OCI-LY7 (cell line): ENCODE results near the gene EXPH5.

Experiments
- EZH2phosphoT487 ChIP-seq: fragments of 200-600 bp; sonication (generic); IDR thresholded peaks from 2 replicates; pipeline ENCODE4 v1.6.1; 2018; ENCODE audit warnings: low read depth, borderline replicate concordance, mild to moderate bottlenecking, mixed run types, antibody characterized with exemption, low read length, moderate library complexity, mixed read lengths
- TF ChIP-seq, protein P1 (sequence below): fragments of 200-600 bp; sonication (generic); conservative IDR thresholded peaks from 2 replicates; pipeline ENCODE4 v1.5.1; 2014; ENCODE audit warnings: mild to moderate bottlenecking, antibody characterized with exemption, low read length, moderate library complexity, mixed read lengths

DNA sequence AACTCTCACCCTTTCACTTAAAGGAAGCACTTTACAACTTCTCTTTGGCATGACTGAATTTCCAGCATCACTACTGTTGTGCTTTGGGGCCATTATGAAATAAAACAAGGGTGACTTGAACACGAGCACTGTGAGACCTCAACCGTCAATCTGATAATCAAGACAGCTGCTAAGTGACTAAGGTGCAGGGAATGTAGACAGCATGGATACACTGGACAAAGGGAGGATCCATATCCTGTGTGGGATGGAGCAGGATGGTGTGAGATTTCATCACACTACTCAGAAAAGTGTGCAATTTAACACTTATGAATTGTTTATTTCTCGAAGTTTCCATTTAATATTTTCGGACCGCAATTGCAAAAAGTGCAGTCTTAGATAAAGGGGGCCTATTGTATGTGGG, 16.1 kb upstream of the EXPH5 start:
- TF ChIP-seq, protein P1, sequence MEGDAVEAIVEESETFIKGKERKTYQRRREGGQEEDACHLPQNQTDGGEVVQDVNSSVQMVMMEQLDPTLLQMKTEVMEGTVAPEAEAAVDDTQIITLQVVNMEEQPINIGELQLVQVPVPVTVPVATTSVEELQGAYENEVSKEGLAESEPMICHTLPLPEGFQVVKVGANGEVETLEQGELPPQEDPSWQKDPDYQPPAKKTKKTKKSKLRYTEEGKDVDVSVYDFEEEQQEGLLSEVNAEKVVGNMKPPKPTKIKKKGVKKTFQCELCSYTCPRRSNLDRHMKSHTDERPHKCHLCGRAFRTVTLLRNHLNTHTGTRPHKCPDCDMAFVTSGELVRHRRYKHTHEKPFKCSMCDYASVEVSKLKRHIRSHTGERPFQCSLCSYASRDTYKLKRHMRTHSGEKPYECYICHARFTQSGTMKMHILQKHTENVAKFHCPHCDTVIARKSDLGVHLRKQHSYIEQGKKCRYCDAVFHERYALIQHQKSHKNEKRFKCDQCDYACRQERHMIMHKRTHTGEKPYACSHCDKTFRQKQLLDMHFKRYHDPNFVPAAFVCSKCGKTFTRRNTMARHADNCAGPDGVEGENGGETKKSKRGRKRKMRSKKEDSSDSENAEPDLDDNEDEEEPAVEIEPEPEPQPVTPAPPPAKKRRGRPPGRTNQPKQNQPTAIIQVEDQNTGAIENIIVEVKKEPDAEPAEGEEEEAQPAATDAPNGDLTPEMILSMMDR, result no peak
- no peak for TF ChIP-seq EZH2phosphoT487
